KMS-11 (cell line): Measurements from ENCODE around the gene TMEM272.

ENCODE experiments used
- H2AFZ ChIP-seq: fragments of 200-600 bp; sonication (generic); 2 replicates; pipeline ENCODE4 v1.6.1; 2016; ENCODE audit warnings: antibody characterized with exemption, mixed run types, low read depth
- H3K27ac ChIP-seq: fragments of 200-600 bp; sonication (generic); 2 replicates; pipeline ENCODE4 v1.6.1; 2016; ENCODE audit warnings: mild to moderate bottlenecking, mixed run types
- H3K27me3 ChIP-seq: fragments of 200-600 bp; sonication (generic); 2 replicates; pipeline ENCODE4 v1.6.1; 2017; ENCODE audit warnings: mild to moderate bottlenecking, low read depth, mixed run types, moderate library complexity; ENCODE audit not compliant: insufficient read depth
- H3K36me3 ChIP-seq: fragments of 200-600 bp; sonication (generic); 2 replicates; pipeline ENCODE4 v1.6.1; 2017; ENCODE audit warnings: mild to moderate bottlenecking, mixed run types; ENCODE audit not compliant: insufficient read depth
- H3K4me1 ChIP-seq: fragments of 200-600 bp; sonication (generic); 2 replicates; pipeline ENCODE4 v1.6.1; 2016; ENCODE audit warnings: mild to moderate bottlenecking, low read depth, mixed run types; ENCODE audit not compliant: poor library complexity, severe bottlenecking
- H3K4me2 ChIP-seq: fragments of 200-600 bp; sonication (generic); 2 replicates; pipeline ENCODE4 v1.7.0; 2016; ENCODE audit warnings: mild to moderate bottlenecking, mixed run types
- H3K4me3 ChIP-seq: fragments of 200-600 bp; sonication (generic); IDR thresholded peaks from 2 replicates; pipeline ENCODE4 v1.6.1; 2017; ENCODE audit warnings: low read depth, low read length, mixed read lengths; ENCODE audit not compliant: insufficient read depth
- H3K79me2 ChIP-seq: fragments of 200-600 bp; sonication (generic); 2 replicates; pipeline ENCODE4 v1.6.1; 2016; ENCODE audit warnings: low read depth, mixed run types; ENCODE audit not compliant: insufficient read depth
- H3K9ac ChIP-seq: fragments of 200-600 bp; sonication (generic); 2 replicates; pipeline ENCODE4 v1.6.1; 2016; ENCODE audit warnings: mild to moderate bottlenecking, mixed run types
- H4K20me1 ChIP-seq: fragments of 200-600 bp; sonication (generic); 2 replicates; pipeline ENCODE4 v1.6.1; 2016; ENCODE audit warnings: mild to moderate bottlenecking, mixed run types; ENCODE audit not compliant: insufficient read depth
- TF ChIP-seq, protein P1 (sequence below): fragments of 200-600 bp; sonication (generic); conservative IDR thresholded peaks from 2 replicates; pipeline ENCODE4 v1.6.1; 2017; ENCODE audit warnings: low read depth, mild to moderate bottlenecking, antibody characterized with exemption, low read length, moderate library complexity, mixed read lengths

Gene TMEM272

DNA sequence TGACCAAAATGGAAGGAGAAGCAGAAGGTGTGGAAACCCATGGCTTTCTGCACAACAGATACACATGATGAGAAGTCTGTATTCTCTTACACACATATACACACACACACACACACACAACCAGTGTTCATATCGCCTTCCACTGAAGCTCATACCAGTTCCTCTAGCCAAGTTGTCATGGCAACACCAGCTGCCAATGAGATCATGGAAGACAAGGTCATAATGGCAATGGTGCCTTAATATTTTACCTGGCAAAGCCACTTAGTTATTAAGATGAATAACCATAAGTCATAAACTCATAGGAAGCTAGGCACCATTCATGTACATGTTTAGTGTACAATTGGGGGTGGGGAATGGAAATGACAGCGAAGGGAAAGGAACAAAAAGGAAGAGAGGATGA is 38.4 kb downstream of the TMEM272 start:
- Histone ChIP-seq H3K4me1 (peaks cover 17% of the 10 kb centered on the region), H3K4me2 (no peak overlapping the region), H3K4me3 (no peak overlapping the region), H3K27ac (no peak overlapping the region), H4K20me1 (no peaks in the 10 kb centered on the region), H3K27me3 (no peaks in the 10 kb centered on the region), H3K79me2 (no peaks in the 10 kb centered on the region), H2AFZ (no peak overlapping the region), H3K36me3 (no peaks in the 10 kb centered on the region), H3K9ac (no peak overlapping the region)
- TF ChIP-seq, protein P1, sequence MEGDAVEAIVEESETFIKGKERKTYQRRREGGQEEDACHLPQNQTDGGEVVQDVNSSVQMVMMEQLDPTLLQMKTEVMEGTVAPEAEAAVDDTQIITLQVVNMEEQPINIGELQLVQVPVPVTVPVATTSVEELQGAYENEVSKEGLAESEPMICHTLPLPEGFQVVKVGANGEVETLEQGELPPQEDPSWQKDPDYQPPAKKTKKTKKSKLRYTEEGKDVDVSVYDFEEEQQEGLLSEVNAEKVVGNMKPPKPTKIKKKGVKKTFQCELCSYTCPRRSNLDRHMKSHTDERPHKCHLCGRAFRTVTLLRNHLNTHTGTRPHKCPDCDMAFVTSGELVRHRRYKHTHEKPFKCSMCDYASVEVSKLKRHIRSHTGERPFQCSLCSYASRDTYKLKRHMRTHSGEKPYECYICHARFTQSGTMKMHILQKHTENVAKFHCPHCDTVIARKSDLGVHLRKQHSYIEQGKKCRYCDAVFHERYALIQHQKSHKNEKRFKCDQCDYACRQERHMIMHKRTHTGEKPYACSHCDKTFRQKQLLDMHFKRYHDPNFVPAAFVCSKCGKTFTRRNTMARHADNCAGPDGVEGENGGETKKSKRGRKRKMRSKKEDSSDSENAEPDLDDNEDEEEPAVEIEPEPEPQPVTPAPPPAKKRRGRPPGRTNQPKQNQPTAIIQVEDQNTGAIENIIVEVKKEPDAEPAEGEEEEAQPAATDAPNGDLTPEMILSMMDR = no peak

DNA sequence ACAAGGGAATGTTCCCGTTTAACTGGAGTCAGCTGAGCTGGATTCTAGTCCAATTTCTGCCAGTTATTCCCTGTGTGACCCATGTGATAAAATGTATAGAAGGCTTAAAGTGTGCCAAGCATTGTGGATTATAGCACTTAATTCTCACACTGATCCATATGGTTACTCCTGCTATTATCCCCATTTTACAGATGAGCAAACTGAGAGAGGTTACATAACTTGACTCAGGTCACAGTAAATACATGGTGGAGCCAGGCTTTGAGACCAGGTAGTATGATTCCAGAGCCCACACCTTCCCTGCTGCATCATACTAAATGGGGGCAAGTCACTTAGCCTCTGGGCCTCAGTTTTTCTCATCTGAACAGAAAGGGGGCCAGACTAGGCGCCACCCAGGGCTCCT is 39.1 kb downstream of the TMEM272 start:
- H3K27me3 ChIP-seq = no peaks in the 10 kb centered on the region
- peaks cover 24% of the 10 kb centered on the region for H3K4me1 ChIP-seq
- TF ChIP-seq, protein P1 = no peak
- H3K27ac ChIP-seq = no peak overlapping the region
- no peak overlapping the region for H2AFZ ChIP-seq
- no peaks in the 10 kb centered on the region for H3K79me2 ChIP-seq
- H3K4me2 ChIP-seq = no peak overlapping the region
- H3K9ac ChIP-seq = no peak overlapping the region
- H4K20me1 ChIP-seq = no peaks in the 10 kb centered on the region
- no peaks in the 10 kb centered on the region for H3K36me3 ChIP-seq
- H3K4me3 ChIP-seq = no peak overlapping the region

DNA sequence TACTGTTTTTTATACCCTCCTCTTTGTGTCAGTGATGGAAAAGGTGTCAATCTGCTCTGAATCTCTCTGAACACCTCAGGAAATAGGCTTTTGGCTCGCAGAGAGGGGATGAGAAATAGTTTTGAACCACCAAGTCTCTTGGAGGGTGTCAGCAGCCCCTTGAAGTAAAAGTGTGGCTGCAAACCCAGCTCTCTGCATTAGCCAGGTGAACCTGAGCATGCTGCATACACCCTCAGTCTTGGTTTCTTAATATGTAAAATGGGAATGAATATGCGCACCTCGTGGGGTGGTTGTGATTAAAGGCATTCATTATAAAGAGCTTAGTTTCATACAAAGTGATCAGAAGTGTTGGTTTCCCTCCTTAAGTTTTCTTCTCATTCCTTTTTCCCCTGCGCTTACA is 39.7 kb downstream of the TMEM272 start:
- TF ChIP-seq, protein P1 = no peak
- Histone ChIP-seq H3K79me2 (no peaks in the 10 kb centered on the region), H3K4me3 (no peak overlapping the region), H3K36me3 (no peaks in the 10 kb centered on the region), H4K20me1 (no peaks in the 10 kb centered on the region), H3K4me2 (no peak overlapping the region), H3K4me1 (peaks cover 30% of the 10 kb centered on the region), H3K27me3 (no peaks in the 10 kb centered on the region), H2AFZ (no peak overlapping the region), H3K27ac (no peak overlapping the region), H3K9ac (no peak overlapping the region)

DNA sequence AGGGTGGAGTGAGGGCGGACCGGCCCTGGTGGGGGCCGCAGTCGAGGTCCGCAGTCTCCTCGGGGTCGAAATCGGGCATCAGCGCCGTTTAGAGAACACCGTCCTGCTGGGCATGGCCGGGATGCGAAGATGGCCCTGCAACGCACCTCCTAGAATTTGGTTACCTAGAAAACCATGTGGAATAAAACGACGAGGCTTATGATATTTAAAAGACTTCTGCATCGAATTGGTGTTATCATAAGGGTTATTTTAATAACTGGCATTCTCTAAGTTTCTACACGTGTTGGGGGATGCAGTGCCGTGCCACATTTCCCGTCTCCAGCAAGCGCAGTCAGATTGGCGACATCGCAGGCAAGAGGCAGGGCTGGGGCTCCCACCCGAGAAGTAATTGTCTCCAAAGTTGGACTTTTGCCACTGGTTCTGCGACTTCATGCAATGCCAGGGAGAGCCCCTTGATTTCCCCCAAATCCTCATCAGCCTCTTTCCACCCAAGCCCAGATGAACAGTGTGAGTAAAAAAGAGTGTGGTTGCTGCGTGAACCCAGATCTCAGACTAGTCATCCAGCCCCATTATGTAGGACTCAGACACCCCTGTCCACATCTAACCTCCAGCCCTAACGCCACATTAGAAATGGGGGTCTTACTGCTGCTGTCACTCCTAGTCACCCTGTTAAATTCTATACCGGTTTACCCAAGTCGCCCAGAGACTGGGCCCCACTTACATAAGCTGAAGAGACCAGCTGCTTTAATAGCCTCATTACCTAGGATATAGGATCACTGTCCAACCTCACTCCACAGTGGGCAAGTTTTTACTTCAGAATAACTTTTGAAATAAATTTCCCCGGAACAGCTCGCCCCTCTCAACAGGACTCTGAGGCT is 40.4 kb downstream of the TMEM272 start:
- TF ChIP-seq, protein P1 = no peak
- Histone ChIP-seq H4K20me1 (no peaks in the 10 kb centered on the region), H2AFZ (peak overlapping the region; percentile 64), H3K9ac (peak overlapping the region; percentile 88), H3K4me1 (peaks cover 30% of the 10 kb centered on the region), H3K4me3 (no peak overlapping the region), H3K36me3 (no peaks in the 10 kb centered on the region), H3K27me3 (no peaks in the 10 kb centered on the region), H3K4me2 (peak overlapping the region; percentile 54), H3K79me2 (no peaks in the 10 kb centered on the region), H3K27ac (peak overlapping the region; percentile 88)
